Dedifferentiated amniotic fluid mesenchymal stem cell (primary cell): ENCODE data around the gene LRRC41.
"Not testable (repeated sequence)": the region's sequence is repeated elsewhere in the genome, so short reads cannot be mapped to it uniquely, and the experiment has no call there.

Experiments used
- DNase-seq: peaks from one replicate; pipeline ENCODE4 v3.0.0-alpha.2; 2016; ENCODE audit errors: extremely low spot score

The LRRC41 gene

GRCh38 chr1:46325285-46326076 lies 22.1 kb upstream of the LRRC41 start:
- DNase-seq: not testable (repeated sequence)

GRCh38 chr1:46322191-46322590 lies 18.8 kb upstream of the LRRC41 start:
- not testable (repeated sequence) for DNase-seq

GRCh38 chr1:46319960-46320914 lies 16.8 kb upstream of the LRRC41 start:
- not testable (repeated sequence) for DNase-seq

DNA sequence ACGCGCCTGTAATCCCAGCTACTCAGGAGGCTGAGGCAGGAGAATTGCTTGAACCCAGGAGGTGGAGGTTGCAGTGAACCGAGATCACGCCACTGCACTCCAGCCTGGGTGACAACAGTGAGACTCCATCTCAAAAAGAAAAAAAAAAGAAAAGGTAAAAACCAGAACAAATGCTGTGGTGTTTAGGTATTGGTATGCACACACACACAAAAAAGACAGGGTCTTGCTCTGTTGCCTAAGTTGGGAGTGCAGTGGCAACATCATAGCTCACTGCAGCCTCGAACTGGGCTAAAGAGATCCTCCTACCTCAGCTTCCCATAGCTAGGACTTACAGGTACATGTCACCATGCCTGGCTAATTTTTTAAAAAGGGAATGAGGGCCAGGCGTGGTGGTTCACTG lies 15.9 kb upstream of the LRRC41 start:
- DNase-seq: not testable (repeated sequence)

- DNase-seq: no peak
Measured at GRCh38 chr1:46317323-46317722, 13.9 kb upstream of the LRRC41 start.

DNA sequence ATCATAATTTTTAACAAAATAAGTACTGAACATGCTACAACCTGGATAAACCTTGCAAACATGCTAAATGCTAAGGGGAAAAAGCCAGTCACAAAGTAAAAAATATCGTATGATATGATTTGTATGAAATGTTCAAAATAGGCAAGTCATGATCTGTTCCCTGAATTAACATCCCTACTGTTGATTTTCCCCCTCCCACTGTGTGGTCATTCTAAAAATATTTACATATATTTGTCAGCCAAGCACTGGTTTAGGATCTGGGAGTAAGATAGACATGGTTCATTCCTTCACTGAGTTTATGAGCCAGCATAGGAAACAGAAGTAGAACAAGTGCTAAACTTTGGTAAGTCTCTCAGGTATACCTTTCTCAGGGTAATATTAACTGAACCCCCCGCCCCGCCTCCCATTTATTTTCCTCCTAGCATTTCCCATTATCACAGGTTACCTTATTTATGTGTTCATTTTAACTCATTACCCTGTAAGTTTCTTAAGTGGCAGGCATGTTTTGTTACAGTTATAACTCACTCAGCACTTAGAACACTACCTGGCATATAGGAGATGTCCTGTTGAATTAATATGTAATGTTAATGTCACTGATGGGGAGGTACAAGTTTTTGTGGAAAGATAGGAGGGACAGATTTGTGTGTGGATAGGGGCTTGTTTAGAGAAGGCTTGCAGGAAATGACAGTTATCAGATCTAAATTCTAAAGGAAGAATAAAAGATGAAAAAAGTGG lies 12.4 kb upstream of the LRRC41 start:
- peak; percentile 41 for DNase-seq

GRCh38 chr1:46310321-46310720 lies 6.9 kb upstream of the LRRC41 start:
- DNase-seq: no peak

GRCh38 chr1:46309401-46310159 lies 6.2 kb upstream of the LRRC41 start:
- no peak for DNase-seq

GRCh38 chr1:46306159-46306530 lies 2.7 kb upstream of the LRRC41 start:
- no peak for DNase-seq

GRCh38 chr1:46303872-46304326 lies 483 bp upstream of the LRRC41 start:
- no peak for DNase-seq

- no peak for DNase-seq
Measured at GRCh38 chr1:46302641-46303037, 777 bp downstream of the LRRC41 start.

- peak; percentile 22 for DNase-seq
Measured at GRCh38 chr1:46301808-46302640, 1.4 kb downstream of the LRRC41 start.

- DNase-seq: no peak
Measured at GRCh38 chr1:46301406-46301807, 2.0 kb downstream of the LRRC41 start.

- no peak for DNase-seq
Measured at GRCh38 chr1:46300673-46301405, 2.6 kb downstream of the LRRC41 start.

DNA sequence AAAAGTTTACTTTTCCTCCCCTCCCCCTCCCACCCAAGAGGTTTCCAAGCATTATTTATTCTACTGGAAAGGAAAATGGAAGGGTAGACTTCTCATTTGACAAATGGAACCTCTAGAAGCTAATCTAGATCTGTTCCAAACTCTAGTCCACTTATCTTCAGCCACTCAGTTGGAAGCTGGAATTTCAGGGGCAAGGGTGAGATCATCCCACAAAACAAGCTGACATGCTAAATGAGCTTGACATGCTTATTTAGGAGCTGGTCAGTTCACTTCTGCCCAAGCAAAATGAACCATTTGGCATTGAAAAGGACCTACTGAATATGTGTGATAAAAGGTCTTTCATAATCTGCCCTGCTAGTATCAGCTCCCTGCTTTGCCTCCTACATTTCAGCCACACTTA lies 5.0 kb downstream of the LRRC41 start:
- no peak for DNase-seq

GRCh38 chr1:46295306-46295705 lies 8.1 kb downstream of the LRRC41 start:
- DNase-seq: no peak

DNA sequence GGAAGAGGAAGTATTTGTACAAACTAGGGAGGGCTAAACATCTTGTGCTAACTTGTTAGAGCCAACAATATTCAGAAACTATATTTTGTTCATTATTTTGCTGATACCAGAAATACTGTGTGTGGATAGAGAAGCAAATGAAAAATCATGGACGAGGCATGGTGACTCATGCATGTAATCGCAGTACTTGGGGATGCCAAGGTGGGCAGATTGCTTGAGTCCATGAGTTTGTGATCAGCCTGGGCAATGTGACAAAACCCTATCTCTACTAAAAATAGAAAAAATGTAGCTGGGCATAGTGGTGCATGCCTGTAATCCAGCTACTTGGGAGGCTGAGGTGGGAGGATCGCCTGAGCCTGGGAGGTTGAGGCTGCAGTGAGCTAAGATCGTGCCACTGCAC lies 13.4 kb downstream of the LRRC41 start:
- DNase-seq: no peak

GRCh38 chr1:46289134-46289494 lies 14.3 kb downstream of the LRRC41 start:
- DNase-seq: no peak

- peak; percentile 43 for DNase-seq
Measured at GRCh38 chr1:46288485-46289133, 14.8 kb downstream of the LRRC41 start.
